ENCODE measurements around the gene MDM2.
"Not testable (repeated sequence)": the region's sequence is repeated elsewhere in the genome, so short reads cannot be mapped to it uniquely, and the experiment has no call there.

MDM2 gene

GRCh38 chr12:68838046-68838886 lies 30.3 kb downstream of the MDM2 start:
- Histone ChIP-seq H3K4me1 (ENCODE audit: insufficient read depth, low read length) (no peaks in the 10 kb centered on the region), H3K36me3 (ENCODE audit: insufficient read depth, low read length) (peaks cover 55% of the 10 kb centered on the region), H3K9ac (ENCODE audit: low read depth, low read length) (no peak overlapping the region), H3K9me3 (ENCODE audit: control insufficient read depth, insufficient read depth, low read length) (no peaks in the 10 kb centered on the region)

GRCh38 chr12:68839183-68840147 lies 31.5 kb downstream of the MDM2 start:
- no peaks in the 10 kb centered on the region for H3K4me1 ChIP-seq (ENCODE audit: insufficient read depth, low read length)
- H3K36me3 ChIP-seq (ENCODE audit: insufficient read depth, low read length): peaks cover 45% of the 10 kb centered on the region
- H3K9me3 ChIP-seq (ENCODE audit: control insufficient read depth, insufficient read depth, low read length): no peaks in the 10 kb centered on the region
- no peak overlapping the region for H3K9ac ChIP-seq (ENCODE audit: low read depth, low read length)

GRCh38 chr12:68841175-68841574 lies 33.2 kb downstream of the MDM2 start:
- not testable (repeated sequence) for H3K9me3 ChIP-seq (ENCODE audit: control insufficient read depth, insufficient read depth, low read length); H3K9ac ChIP-seq (ENCODE audit: low read depth, low read length); H3K4me1 ChIP-seq (ENCODE audit: insufficient read depth, low read length)
- peaks cover 41% of the 10 kb centered on the region for H3K36me3 ChIP-seq (ENCODE audit: insufficient read depth, low read length)

GRCh38 chr12:68841717-68842116 lies 33.7 kb downstream of the MDM2 start:
- H3K9ac ChIP-seq (ENCODE audit: low read depth, low read length): no peak overlapping the region
- H3K36me3 ChIP-seq (ENCODE audit: insufficient read depth, low read length): peaks cover 41% of the 10 kb centered on the region
- no peaks in the 10 kb centered on the region for H3K4me1 ChIP-seq (ENCODE audit: insufficient read depth, low read length)
- no peaks in the 10 kb centered on the region for H3K9me3 ChIP-seq (ENCODE audit: control insufficient read depth, insufficient read depth, low read length)

- H3K9me3 ChIP-seq (ENCODE audit: control insufficient read depth, insufficient read depth, low read length): no peaks in the 10 kb centered on the region
- no peaks in the 10 kb centered on the region for H3K4me1 ChIP-seq (ENCODE audit: insufficient read depth, low read length)
- H3K36me3 ChIP-seq (ENCODE audit: insufficient read depth, low read length): peaks cover 37% of the 10 kb centered on the region
- no peak overlapping the region for H3K9ac ChIP-seq (ENCODE audit: low read depth, low read length)
These were observed 34.1 kb downstream of the MDM2 start for GRCh38 chr12:68842123-68842522.

- no peaks in the 10 kb centered on the region for H3K4me1 ChIP-seq (ENCODE audit: insufficient read depth, low read length)
- no peaks in the 10 kb centered on the region for H3K9me3 ChIP-seq (ENCODE audit: control insufficient read depth, insufficient read depth, low read length)
- peaks cover 32% of the 10 kb centered on the region for H3K36me3 ChIP-seq (ENCODE audit: insufficient read depth, low read length)
- H3K9ac ChIP-seq (ENCODE audit: low read depth, low read length): no peak overlapping the region
These were observed 35.0 kb downstream of the MDM2 start for GRCh38 chr12:68842784-68843567.

- H3K4me1 ChIP-seq (ENCODE audit: insufficient read depth, low read length): no peaks in the 10 kb centered on the region
- no peak overlapping the region for H3K9ac ChIP-seq (ENCODE audit: low read depth, low read length)
- peaks cover 22% of the 10 kb centered on the region for H3K36me3 ChIP-seq (ENCODE audit: insufficient read depth, low read length)
- H3K9me3 ChIP-seq (ENCODE audit: control insufficient read depth, insufficient read depth, low read length): no peaks in the 10 kb centered on the region
These were observed 36.4 kb downstream of the MDM2 start for GRCh38 chr12:68844318-68844745.

- H3K4me1 ChIP-seq (ENCODE audit: insufficient read depth, low read length): no peaks in the 10 kb centered on the region
- H3K9me3 ChIP-seq (ENCODE audit: control insufficient read depth, insufficient read depth, low read length): no peaks in the 10 kb centered on the region
- peaks cover 18% of the 10 kb centered on the region for H3K36me3 ChIP-seq (ENCODE audit: insufficient read depth, low read length)
- H3K9ac ChIP-seq (ENCODE audit: low read depth, low read length): no peak overlapping the region; the same call in 1 of the 2 replicates
These were observed 37.1 kb downstream of the MDM2 start for GRCh38 chr12:68844788-68845695.

GRCh38 chr12:68846811-68847210 lies 38.8 kb downstream of the MDM2 start:
- Histone ChIP-seq H3K9ac (ENCODE audit: low read depth, low read length) (no peak overlapping the region), H3K9me3 (ENCODE audit: control insufficient read depth, insufficient read depth, low read length) (no peaks in the 10 kb centered on the region), H3K4me1 (ENCODE audit: insufficient read depth, low read length) (no peaks in the 10 kb centered on the region), H3K36me3 (ENCODE audit: insufficient read depth, low read length) (peaks cover 3% of the 10 kb centered on the region; the same call in 1 of the 2 replicates)

- no peaks in the 10 kb centered on the region for H3K4me1 ChIP-seq (ENCODE audit: insufficient read depth, low read length)
- H3K9me3 ChIP-seq (ENCODE audit: control insufficient read depth, insufficient read depth, low read length): no peaks in the 10 kb centered on the region
- H3K9ac ChIP-seq (ENCODE audit: low read depth, low read length): no peak overlapping the region
- no peaks in the 10 kb centered on the region for H3K36me3 ChIP-seq (ENCODE audit: insufficient read depth, low read length)
These were observed 42.4 kb downstream of the MDM2 start for GRCh38 chr12:68850390-68850789.

- Histone ChIP-seq H3K36me3 (ENCODE audit: insufficient read depth, low read length) (no peaks in the 10 kb centered on the region), H3K9me3 (ENCODE audit: control insufficient read depth, insufficient read depth, low read length) (no peaks in the 10 kb centered on the region), H3K4me1 (ENCODE audit: insufficient read depth, low read length) (no peaks in the 10 kb centered on the region), H3K9ac (ENCODE audit: low read depth, low read length) (no peak overlapping the region)
These were observed 43.8 kb downstream of the MDM2 start for GRCh38 chr12:68851592-68852306.

- Histone ChIP-seq H3K9ac (ENCODE audit: low read depth, low read length) (no peak overlapping the region), H3K36me3 (ENCODE audit: insufficient read depth, low read length) (no peaks in the 10 kb centered on the region), H3K9me3 (ENCODE audit: control insufficient read depth, insufficient read depth, low read length) (no peaks in the 10 kb centered on the region), H3K4me1 (ENCODE audit: insufficient read depth, low read length) (no peaks in the 10 kb centered on the region)
These were observed 45.6 kb downstream of the MDM2 start for GRCh38 chr12:68853396-68854077.

Measured in ES-I3 (cell line).